ENCODE measurements around the gene KRT85.

The KRT85 gene

GRCh38 chr12:52364061-52364460 lies 3.2 kb downstream of the KRT85 start:
- DNase-seq: no peak

- DNase-seq: no peak
Observed at GRCh38 chr12:52363111-52363679, 4.1 kb downstream of the KRT85 start.

GRCh38 chr12:52362118-52362726 lies 5.1 kb downstream of the KRT85 start:
- no peak for DNase-seq

DNA sequence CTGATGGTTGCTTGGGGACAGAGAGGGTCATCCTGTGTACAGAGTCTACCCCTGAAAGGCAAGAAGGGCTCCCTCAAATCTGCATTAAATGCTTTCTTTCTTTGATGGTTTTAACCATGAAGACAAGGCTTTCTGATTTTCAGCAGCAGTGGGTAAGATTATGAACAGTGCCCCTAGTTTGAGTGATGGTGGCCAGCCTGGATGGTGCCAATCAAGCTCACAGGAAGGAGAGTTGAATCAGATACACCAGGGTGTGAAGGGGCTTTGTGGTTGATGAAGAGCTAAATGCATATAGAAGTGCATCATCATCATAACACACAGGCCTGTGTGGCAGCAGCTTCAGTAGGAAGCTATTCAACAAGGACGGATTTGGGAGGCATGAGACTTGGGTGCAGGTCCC lies 5.7 kb downstream of the KRT85 start:
- DNase-seq: no peak

DNA sequence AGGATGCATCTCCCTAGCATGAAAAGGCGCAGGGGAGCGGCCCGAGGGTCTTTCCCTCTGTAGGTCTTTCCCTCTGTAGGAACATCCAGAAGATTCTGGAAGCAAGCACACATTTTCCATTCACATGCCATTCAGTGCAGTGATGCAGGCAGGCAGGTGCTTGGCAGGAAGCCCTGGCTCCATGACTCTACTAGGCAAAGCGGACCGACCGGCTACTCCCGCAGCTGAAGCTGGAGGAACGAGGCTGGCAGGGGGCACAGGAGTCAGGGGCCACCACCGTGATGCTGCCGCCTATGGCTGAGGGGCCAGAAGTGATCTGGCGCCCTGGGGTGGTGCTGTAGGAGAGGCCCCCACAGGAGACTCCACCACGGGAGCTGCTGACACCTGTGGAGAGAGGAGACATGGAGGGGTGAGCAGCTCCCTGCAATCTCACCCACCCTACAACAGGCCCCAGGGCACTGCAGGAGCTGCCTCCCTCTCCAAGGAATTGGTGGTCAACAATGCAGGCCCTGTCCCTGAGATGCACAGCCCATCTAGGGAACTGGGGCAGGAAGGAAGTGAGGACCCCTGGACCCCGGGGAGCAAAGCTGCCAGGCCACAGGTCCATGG lies 6.5 kb downstream of the KRT85 start:
- no peak for DNase-seq

DNA sequence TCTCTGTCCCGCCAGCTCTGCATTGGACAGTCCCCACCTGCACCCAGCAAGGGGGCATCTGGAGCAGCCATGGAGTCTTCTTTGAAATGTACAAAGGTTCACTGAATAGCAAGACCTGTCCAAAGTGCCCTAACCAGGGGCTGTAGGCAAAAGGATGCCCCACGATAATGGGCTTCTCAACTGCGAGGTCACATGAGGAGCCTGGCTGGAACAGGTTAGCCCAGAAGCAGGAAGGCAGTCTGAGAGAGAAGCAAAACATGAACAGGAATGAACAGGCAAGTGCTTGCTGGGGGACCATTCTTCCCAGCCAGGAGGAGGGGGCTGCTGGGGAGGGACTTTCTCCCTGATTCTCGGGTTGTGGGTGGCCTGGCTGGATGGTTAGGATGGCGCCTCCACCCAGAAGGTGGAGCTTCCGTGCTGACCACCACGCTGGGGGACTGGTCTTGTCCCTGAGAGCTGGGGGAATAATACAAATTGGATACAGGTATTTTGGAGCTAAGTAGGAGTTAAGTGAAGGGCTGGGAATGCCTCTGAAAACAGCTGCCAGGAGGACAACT lies 7.1 kb downstream of the KRT85 start:
- no peak for DNase-seq

- no peak for DNase-seq
Observed at GRCh38 chr12:52359621-52360061, 7.6 kb downstream of the KRT85 start.

- DNase-seq: no peak
Observed at GRCh38 chr12:52358575-52359350, 8.5 kb downstream of the KRT85 start.

- DNase-seq: no peak
Observed at GRCh38 chr12:52356762-52357580, 10.3 kb downstream of the KRT85 start.

DNA sequence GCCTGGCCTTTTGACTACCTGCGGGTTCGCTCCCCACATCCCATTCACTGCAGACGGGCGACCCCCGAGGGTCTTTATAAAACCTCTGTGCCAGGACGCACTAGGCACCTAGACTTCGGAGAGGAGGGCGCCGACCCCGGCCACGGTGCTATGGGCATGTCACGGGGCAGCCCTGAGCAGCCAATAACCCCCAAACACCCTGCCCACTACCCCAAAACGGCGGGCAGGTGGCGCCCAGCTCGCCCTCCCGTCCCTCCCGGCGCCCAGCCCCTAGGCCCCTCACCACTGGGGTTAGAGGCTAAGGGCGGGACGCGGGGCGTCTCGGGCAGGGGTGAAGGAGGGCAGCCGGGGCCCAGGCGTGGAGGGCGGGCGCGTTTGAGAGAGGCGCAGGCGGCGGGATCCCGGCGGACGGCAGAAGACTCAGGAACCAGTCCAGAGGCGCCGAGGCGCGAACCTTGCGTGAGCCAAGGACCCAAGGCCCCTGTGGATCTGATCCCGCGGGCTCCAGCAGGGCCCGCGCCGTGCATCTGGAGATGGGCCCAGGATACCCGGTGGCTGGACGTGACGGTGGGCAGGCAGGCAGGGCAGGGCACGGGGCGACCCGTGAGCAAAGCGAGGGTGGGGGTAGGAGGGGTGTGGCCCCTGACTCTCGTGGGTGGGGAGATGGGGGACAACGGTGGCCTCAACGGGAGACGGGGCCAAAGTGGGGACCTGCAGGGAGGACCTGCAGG lies 11.1 kb downstream of the KRT85 start:
- DNase-seq: no peak

DNA sequence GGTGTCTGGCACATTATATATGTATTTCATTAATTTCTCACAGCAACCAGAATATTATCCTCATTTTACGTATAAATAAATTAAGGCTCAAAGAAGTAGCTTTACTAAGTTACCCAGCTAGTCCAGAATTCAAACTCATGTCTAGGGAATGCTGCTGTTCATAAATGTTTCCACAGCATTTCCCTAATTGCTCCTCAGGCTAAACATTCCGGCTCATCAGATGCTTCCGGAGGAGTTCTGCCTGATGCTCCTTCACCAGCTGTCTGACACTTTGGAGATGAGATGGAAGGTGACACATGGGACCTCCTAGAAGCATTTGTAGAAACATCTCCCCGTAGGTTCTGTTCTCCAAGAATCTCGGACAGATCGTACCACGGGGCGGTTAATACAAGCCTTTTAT lies 12.1 kb downstream of the KRT85 start:
- no peak for DNase-seq

- no peak for DNase-seq
Observed at GRCh38 chr12:52354200-52354599, 13.1 kb downstream of the KRT85 start.

DNA sequence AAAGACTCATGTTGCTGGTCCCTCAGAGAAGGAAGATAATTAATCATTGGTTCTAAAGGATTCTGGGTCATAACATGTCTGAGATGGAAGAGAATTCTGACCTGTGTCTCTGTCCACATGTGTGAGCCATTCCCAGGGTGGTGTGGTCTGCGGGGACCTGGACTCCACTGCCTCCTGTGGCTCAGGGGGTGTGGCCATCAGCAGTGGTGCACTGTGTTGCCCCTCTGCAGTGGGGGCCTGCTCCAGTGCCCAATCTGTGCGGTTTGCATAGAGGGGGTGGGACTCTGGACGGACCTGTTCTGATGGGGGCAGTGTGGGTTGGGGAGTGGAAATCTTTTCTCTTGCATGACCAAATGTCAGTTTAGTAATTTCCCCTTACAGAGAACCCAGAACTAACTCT lies 13.5 kb downstream of the KRT85 start:
- DNase-seq: no peak

- DNase-seq: no peak
Observed at GRCh38 chr12:52352951-52353350, 14.3 kb downstream of the KRT85 start.

GRCh38 chr12:52351196-52352059 lies 15.9 kb downstream of the KRT85 start:
- DNase-seq: peak; percentile 74

DNA sequence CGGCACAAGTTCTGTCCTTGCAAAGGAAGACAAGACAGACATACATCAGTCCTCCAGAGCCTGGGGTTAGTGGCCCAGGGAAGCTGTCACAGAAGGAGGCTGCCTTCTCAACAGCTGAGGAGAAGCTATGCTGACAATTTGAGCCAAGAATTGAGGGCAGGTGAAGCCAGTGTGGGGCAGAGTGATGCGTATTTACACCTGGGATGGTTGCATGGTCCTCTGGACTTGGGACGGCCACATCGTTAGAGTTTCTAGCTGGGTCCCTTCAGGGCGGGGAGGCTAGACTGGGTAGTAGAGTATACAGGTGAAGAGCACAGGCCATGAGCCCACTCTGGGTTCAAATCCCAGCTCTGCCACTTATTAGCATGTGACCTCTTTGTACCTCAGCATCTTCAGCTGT lies 16.5 kb downstream of the KRT85 start:
- DNase-seq: no peak

DNA sequence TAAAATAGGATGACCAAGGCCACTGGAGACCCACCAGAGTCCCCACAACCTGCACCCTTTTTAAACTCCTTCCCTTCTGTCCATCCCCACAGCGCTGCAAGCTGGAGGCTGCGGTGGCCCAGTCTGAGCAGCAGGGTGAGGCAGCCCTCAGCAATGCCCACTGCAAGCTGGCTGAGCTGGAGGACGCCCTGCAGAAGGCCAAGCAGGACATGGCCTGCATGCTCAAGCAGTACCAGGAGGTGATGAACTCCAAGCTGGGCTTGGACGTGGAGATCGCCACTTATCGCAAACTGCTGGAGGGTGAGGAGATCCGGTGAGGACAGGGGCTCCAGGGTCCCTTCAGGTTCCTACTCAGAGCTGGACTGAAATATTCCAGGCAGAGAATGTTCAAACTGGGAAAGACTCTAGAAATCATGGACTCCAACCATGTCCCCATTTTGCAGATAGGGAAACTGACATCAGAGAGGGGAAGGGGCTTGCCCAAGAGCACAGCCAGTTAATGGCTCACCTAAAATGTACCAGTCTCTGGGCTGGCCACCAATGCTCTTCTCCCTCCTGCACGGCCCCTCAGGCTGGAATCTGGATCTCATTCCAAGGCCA lies 17.2 kb downstream of the KRT85 start:
- DNase-seq: no peak

- no peak for DNase-seq
Observed at GRCh38 chr12:52349196-52349595, 18.1 kb downstream of the KRT85 start.

DNA sequence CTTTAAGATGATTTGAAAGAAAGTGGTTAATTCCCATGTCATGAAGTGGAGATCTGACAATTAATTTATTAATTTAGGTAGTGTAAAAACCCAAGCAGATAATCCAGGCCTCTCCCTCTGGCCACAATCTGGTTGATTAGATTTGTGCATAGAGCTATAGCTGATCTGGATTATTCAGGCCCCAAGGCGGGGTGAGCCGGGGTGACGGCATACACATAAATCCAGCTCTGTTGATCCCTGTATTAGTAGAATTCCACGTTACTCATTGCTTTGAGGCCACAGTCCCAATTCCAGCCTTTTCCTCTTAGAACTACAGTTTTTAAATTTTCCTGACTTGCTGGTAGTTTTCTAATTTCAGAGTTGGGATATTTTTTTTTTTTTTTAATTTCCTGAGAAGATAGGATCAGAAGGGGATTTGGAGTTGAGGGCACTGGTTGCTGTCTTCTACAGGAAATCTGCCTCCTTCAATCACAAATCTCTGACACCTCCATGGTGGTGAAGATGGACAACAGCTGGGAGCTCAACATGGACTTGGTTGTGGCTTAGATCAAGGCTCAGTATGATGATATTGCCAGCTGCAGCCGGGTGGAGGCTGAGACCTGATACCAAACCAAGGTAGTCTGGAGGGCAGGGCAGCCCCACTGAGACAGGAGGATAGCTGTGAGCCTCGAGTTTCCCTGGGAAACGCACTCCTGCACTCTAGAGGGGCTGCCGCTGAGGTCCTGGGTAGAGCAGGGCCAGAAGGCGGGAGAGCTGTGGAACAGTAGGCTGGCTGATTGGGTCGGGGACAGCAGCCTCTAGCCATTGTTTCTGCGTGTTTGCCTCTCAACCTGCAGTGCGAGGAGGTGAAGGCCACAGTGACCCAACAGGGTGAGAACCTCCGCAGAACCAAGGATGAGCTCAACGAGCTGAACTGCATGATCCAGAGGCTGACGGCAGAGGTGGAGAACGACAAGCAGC lies 19.4 kb downstream of the KRT85 start:
- DNase-seq: no peak
